Measurements from ENCODE around the gene VPS11. TPM values are rescaled to one million over a fixed set of nuclear protein-coding genes. Genes with fewer than 3 reads are reported as not detected.
"Not testable (repeated sequence)": the region's sequence is repeated elsewhere in the genome, so short reads cannot be mapped to it uniquely, and the experiment has no call there.

Gene VPS11
- total RNA-seq, 4 donors from 2014 or later: 37.2 to 57.2 (median 47.9) TPM

DNA sequence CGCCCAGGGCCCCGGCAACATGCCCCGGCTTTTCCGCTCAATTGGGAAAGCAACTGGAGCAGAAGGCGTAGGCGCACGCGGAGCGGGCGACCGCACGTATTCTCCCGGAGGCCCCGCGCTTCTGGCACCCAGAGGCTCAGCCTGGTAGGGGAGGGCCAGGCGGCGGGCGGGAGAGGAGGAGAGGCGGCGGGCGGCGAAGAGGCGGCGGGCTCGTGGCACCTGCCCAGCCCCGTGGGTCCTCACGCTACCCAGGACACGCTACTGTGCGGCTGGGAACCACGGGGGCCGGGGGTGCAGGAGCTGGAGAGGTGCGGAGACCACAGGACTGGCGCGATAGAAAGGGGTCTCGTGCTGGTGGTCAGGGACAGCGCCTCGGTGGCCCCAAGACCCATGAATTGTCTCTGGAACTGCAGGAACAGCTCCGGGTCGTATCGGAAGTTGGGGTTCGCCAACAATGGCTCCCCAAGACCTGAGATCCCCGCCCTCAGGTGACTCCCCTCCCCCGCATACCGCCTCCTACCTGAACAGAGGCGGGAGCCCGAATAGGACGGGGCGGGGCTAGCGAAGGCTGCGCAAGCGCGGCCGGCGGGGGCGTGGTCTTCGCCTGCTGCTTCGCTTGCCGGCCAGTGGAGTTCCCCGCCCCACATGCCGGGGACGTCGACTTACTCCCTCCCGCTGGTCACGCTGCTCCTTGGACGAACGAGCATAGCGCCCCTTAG, 37.1 kb upstream of the VPS11 start, which contains the start of gene SLC37A4:
Gene SLC37A4, minus strand, starts transcription at position 549 of the 719 bp plus-strand sequence.
- TF ChIP-seq EP300 (IDR thresholded peaks at IDR 0.05): no peak
- Histone ChIP-seq H3K4me3 (peak within 1 kb of the TSS; percentile 88), H3K4me1 (peaks cover 26% of the 10 kb centered on the region), H3K27me3 (no peaks in the 10 kb centered on the region), H3K27ac (peak within 1 kb of the TSS; percentile 92), H3K36me3 (peaks cover 2% of the 10 kb centered on the region), H3K9me3 (no peaks in the 10 kb centered on the region)
- DNase-seq (ENCODE audit: low spot score in 2 of 2): peak; percentile 97 to 99
- WGBS: under 1% methylated on average over 37 of the region's 67 CpGs

DNA sequence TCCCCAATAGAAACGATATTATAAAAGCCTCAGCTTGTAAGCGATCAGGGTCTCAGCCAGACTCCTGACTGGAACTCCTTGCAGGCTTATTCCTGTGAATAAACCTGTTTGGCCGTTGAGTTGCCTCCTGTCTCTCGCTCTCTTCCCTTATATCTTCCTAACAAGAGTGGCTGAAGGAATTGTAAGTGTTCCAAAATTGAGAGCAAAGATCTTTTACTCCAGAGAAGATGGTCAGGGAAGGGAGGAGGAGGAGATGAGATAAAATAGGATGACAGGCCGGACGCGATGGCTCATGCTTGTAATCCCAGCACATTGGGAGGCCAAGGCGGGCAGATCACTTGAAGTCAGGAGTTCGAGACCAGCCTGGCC, 35.7 kb upstream of the VPS11 start:
- no peak overlapping the region for H3K4me3 ChIP-seq
- peaks cover 26% of the 10 kb centered on the region for H3K4me1 ChIP-seq
- no peak for DNase-seq (ENCODE audit: low spot score in 2 of 2)
- WGBS: 75% methylated on average over 9 of the region's 9 CpGs
- H3K9me3 ChIP-seq: no peaks in the 10 kb centered on the region
- no peak for TF ChIP-seq POLR2A (IDR thresholded peaks at IDR 0.05)
- no peak for TF ChIP-seq POLR2AphosphoS5 (IDR thresholded peaks at IDR 0.05)
- TF ChIP-seq, protein P1, sequence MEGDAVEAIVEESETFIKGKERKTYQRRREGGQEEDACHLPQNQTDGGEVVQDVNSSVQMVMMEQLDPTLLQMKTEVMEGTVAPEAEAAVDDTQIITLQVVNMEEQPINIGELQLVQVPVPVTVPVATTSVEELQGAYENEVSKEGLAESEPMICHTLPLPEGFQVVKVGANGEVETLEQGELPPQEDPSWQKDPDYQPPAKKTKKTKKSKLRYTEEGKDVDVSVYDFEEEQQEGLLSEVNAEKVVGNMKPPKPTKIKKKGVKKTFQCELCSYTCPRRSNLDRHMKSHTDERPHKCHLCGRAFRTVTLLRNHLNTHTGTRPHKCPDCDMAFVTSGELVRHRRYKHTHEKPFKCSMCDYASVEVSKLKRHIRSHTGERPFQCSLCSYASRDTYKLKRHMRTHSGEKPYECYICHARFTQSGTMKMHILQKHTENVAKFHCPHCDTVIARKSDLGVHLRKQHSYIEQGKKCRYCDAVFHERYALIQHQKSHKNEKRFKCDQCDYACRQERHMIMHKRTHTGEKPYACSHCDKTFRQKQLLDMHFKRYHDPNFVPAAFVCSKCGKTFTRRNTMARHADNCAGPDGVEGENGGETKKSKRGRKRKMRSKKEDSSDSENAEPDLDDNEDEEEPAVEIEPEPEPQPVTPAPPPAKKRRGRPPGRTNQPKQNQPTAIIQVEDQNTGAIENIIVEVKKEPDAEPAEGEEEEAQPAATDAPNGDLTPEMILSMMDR (IDR thresholded peaks at IDR 0.05): no peak
- TF ChIP-seq EP300 (IDR thresholded peaks at IDR 0.05): no peak
- no peaks in the 10 kb centered on the region for H3K36me3 ChIP-seq
- no peak overlapping the region for H3K27ac ChIP-seq
- no peaks in the 10 kb centered on the region for H3K27me3 ChIP-seq

DNA sequence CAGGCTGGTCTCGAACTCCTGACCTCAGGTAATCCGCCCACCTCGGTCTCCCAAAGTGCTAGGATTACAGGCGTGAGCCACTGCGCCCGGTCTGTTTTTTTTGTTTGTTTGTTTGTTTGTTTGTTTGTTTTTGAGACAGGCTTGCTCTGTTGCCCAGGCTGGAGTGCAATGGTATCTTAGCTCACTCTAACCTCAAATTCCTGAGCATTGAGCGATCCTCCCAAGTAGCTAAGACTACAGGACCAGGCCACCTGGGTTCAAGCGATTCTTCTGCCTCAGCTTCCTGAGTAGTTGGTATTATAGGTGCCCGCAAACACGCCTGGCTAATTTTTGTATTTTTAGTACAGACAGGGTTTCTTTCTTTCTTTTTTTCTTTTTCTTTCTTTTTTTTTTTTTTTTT, 34.2 kb upstream of the VPS11 start:
- H3K9me3 ChIP-seq; H3K27ac ChIP-seq; H3K4me3 ChIP-seq; DNase-seq (ENCODE audit: low spot score in 2 of 2); H3K27me3 ChIP-seq; H3K36me3 ChIP-seq: not testable (repeated sequence)
- 84% methylated on average over 10 of the region's 10 CpGs for WGBS
- peaks cover 22% of the 10 kb centered on the region for H3K4me1 ChIP-seq

DNA sequence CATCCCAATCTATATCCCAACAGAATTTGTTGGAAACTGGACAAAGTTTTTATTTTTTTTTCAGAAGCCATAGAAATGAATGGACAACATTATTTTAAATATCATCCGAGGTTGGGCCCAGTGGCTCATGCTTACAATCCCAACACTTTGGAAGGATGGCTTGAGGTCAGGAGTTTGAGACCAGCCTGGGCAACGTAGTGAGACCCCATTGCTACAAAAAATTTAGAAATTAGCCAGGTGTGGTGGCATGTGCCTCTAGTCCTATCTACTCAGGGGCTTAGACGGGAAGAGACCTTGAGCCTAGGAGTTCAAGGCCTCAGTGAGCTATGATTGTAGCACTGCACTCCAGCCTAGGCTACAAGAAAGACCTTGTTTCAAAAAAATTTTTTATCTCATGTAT, 32.8 kb upstream of the VPS11 start:
- H3K9me3 ChIP-seq: no peaks in the 10 kb centered on the region
- no peak overlapping the region for H3K27ac ChIP-seq
- no peaks in the 10 kb centered on the region for H3K27me3 ChIP-seq
- TF ChIP-seq POLR2AphosphoS5 (IDR thresholded peaks at IDR 0.05) (no peak), POLR2A (IDR thresholded peaks at IDR 0.05) (no peak), EP300 (IDR thresholded peaks at IDR 0.05) (no peak)
- TF ChIP-seq, protein P1 (IDR thresholded peaks at IDR 0.05): no peak
- no peaks in the 10 kb centered on the region for H3K36me3 ChIP-seq
- WGBS: 84% methylated on average over 3 of the region's 3 CpGs
- peaks cover 8% of the 10 kb centered on the region for H3K4me1 ChIP-seq
- H3K4me3 ChIP-seq: no peak overlapping the region
- DNase-seq (ENCODE audit: low spot score in 2 of 2): no peak

DNA sequence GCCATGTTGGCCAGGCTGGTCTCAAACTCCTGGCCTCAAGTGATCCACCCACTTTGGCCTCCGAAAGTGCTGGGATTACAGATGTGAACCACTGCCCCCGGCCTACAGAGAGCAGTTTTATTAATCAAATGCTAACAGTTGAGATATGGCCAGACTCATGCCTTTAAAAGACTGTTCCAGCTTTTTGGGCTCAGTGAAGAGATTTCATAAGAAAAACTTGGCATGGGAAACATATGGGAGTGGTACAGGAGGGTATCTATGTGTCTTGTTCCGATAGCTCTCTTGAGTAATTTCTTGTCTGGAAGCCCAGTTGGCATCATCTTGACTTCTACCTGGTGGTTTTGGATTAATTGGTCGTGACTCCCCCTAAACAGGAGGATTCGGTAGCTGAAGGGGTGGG, 28.7 kb upstream of the VPS11 start:
- DNase-seq (ENCODE audit: low spot score in 2 of 2): no peak
- Histone ChIP-seq H3K27me3 (no peaks in the 10 kb centered on the region), H3K4me3 (no peak overlapping the region), H3K4me1 (no peaks in the 10 kb centered on the region), H3K36me3 (no peaks in the 10 kb centered on the region), H3K9me3 (no peaks in the 10 kb centered on the region), H3K27ac (no peak overlapping the region)
- WGBS: 73% methylated on average over 5 of the region's 5 CpGs
- no peak for TF ChIP-seq EP300 (IDR thresholded peaks at IDR 0.05)
- TF ChIP-seq, protein P1 (IDR thresholded peaks at IDR 0.05): no peak
- no peak for TF ChIP-seq POLR2AphosphoS5 (IDR thresholded peaks at IDR 0.05)
- TF ChIP-seq POLR2A (IDR thresholded peaks at IDR 0.05): no peak

DNA sequence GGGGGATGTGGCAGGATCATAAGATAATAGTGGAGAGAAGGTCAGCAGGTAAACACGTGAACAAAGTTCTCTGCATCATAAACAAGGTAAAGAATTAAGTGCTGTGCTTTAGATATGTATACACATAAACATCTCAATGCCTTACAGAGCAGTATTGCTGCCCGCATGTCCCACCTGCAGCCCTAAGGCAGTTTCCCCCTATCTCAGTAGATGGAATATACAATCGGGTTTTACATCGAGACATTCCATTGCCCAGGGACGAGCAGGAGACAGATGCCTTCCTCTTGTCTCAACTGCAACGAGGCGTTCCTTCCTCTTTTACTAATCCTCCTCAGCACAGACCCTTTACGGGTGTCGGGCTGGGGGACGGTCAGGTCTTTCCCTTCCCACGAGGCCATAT, 28.1 kb upstream of the VPS11 start:
- 45% methylated on average over 11 of the region's 11 CpGs for WGBS
- not testable (repeated sequence) for H3K9me3 ChIP-seq; H3K27me3 ChIP-seq; H3K4me1 ChIP-seq; H3K36me3 ChIP-seq; H3K27ac ChIP-seq; DNase-seq (ENCODE audit: low spot score in 2 of 2); H3K4me3 ChIP-seq
